NB4 (cell line): ENCODE data around the gene SPATA32.

Experiments
- CTCF ChIP-seq: IDR thresholded peaks from one replicate; pipeline ENCODE4 v1.5.1; 2012; ENCODE audit warnings: low read depth, low read length
- MAX ChIP-seq: IDR thresholded peaks from 2 replicates; pipeline ENCODE4 v1.6.1; 2011; ENCODE audit warnings: low read depth, low read length
- MYC ChIP-seq: IDR thresholded peaks from 2 replicates; pipeline ENCODE4 v1.6.1; 2011; ENCODE audit warnings: low read depth, low read length
- POLR2A ChIP-seq: IDR thresholded peaks from 2 replicates; pipeline ENCODE4 v1.6.1; 2011; ENCODE audit warnings: mild to moderate bottlenecking; ENCODE audit not compliant: insufficient read length; ENCODE audit errors: extremely low read depth

- TF ChIP-seq CTCF = no peak
- no peak for TF ChIP-seq POLR2A
- no peak for TF ChIP-seq MAX
- no peak for TF ChIP-seq MYC
Measured at GRCh38 chr17:45298546-45299285, 36.8 kb upstream of the SPATA32 start.
